Measurements from ENCODE around the gene USH2A.

- TF ChIP-seq CTCF (IDR thresholded peaks at IDR 0.05; ENCODE audit: borderline replicate concordance, extremely low read depth, low read length, poor library complexity, severe bottlenecking) (no peak), EZH2 (IDR thresholded peaks at IDR 0.05; ENCODE audit: borderline replicate concordance, low read depth, low read length, severe bottlenecking) (no peak)
These were observed 452.8 kb downstream of the USH2A start for GRCh38 chr1:215970406-215970805.

All from DND-41 (cell line).